T-cell (primary cell): ENCODE data around the gene PDS5B. TPM values are rescaled to one million over a fixed set of nuclear protein-coding genes. Genes with fewer than 3 reads are reported as not detected.
"Not testable (repeated sequence)": the region's sequence is repeated elsewhere in the genome, so short reads cannot be mapped to it uniquely, and the experiment has no call there.

Experiments used
- ATAC-seq, 4 experiments: fragments of 200-7000 bp in 3 of 4; fragments of 150-1000 bp in 1 of 4; cut with Tn5 transposase; replicated peaks in 1 of 4; 1 replicate in 3 of 4; 2 replicates in 1 of 4; pipeline ENCODE4 v1.10.0; 2021; ENCODE audit warnings: moderate library complexity in 3 of 4, mild to moderate bottlenecking in 2 of 4, moderate number of reproducible peaks in 1 of 4
- CTCF ChIA-PET, 2 donors: fragments of 300-600 bp; sonication (Branson Sonifier 250); formaldehyde crosslinking; loops; one replicate each; lab custom pipeline; 2022; ENCODE audit warnings: antibody characterized with exemption in 2 of 2; lab: Charles Lee
- POLR2A ChIA-PET, 2 donors: fragments of 300-600 bp; sonication (Branson Sonifier 250); formaldehyde crosslinking; loops; one replicate each; lab custom pipeline; 2022; ENCODE audit warnings: antibody characterized with exemption in 2 of 2; lab: Charles Lee
- DNase-seq, 35 experiments: peaks; one replicate each; pipeline versions ENCODE4 v3.0.0 to v3.0.0-alpha.2; 2013 to 2023
- H3K27ac ChIP-seq: one replicate; pipeline ENCODE4 v1.5.1; 2013; ENCODE audit warnings: low read length
- H3K27me3 ChIP-seq, 2 experiments: replicated peaks in 1 of 2; 1 replicate in 1 of 2; 2 replicates in 1 of 2; pipeline versions ENCODE4 v1.6.1 to v1.7.0; 2013; ENCODE audit warnings: low read length in 1 of 2, mixed read lengths in 1 of 2; ENCODE audit not compliant: control insufficient read depth in 2 of 2, insufficient read depth in 2 of 2; ENCODE audit errors: extremely low read depth in 1 of 2
- H3K36me3 ChIP-seq, 2 donors: 1 replicate in 1 of 2; 2 replicates in 1 of 2; pipeline versions ENCODE4 v1.6.1 to v1.7.0; 2013; ENCODE audit warnings: low read length in 1 of 2; ENCODE audit not compliant: control insufficient read depth in 2 of 2, insufficient read depth in 1 of 2; ENCODE audit errors: extremely low read depth in 1 of 2
- H3K4me1 ChIP-seq, 2 experiments: 1 replicate in 1 of 2; 2 replicates in 1 of 2; pipeline versions ENCODE4 v1.6.1 to v1.7.0; 2013; ENCODE audit warnings: low read length in 2 of 2, mixed read lengths in 1 of 2; ENCODE audit not compliant: insufficient read depth in 2 of 2, control insufficient read depth in 1 of 2; ENCODE audit errors: extremely low read depth in 1 of 2
- H3K4me3 ChIP-seq, 2 donors: 1 replicate in 1 of 2; 2 replicates in 1 of 2; pipeline versions ENCODE4 v1.5.1 to v1.7.0; 2013; ENCODE audit warnings: mild to moderate bottlenecking in 2 of 2, low read length in 1 of 2, moderate library complexity in 1 of 2; ENCODE audit not compliant: control insufficient read depth in 1 of 2; ENCODE audit errors: extremely low read depth in 1 of 2
- H3K9me3 ChIP-seq: 2 replicates; pipeline ENCODE4 v1.7.0; 2013
- H3K27ac Mint-ChIP-seq, 2 donors: one replicate each; pipeline ENCODE4 v1.8.0; 2020 to 2021; ENCODE audit warnings: mild to moderate bottlenecking in 2 of 2, mixed read lengths in 2 of 2
- H3K27me3 Mint-ChIP-seq, 2 donors: one replicate each; pipeline ENCODE4 v1.8.0; 2021 to 2022; ENCODE audit warnings: mixed read lengths in 2 of 2
- H3K36me3 Mint-ChIP-seq: one replicate; pipeline ENCODE4 v1.8.0; 2021; ENCODE audit warnings: mixed read lengths
- H3K4me1 Mint-ChIP-seq, 3 donors: one replicate each; pipeline ENCODE4 v1.8.0; 2020 to 2022; ENCODE audit warnings: mixed read lengths in 3 of 3, mild to moderate bottlenecking in 1 of 3
- H3K4me3 Mint-ChIP-seq, 3 donors: one replicate each; pipeline ENCODE4 v1.8.0; 2020 to 2022; ENCODE audit warnings: mild to moderate bottlenecking in 3 of 3, mixed read lengths in 3 of 3, moderate library complexity in 3 of 3
- H3K9me3 Mint-ChIP-seq, 3 donors: one replicate each; pipeline ENCODE4 v1.8.0; 2020 to 2022; ENCODE audit warnings: mixed read lengths in 3 of 3
- WGBS: methylation state at CpG from one replicate; pipeline ENCODE4 v1.1.5; 2013; ENCODE audit warnings: missing lambda C conversion rate; ENCODE audit not compliant: insufficient coverage; 5-methylcytosine and 5-hydroxymethylcytosine counted together
- total RNA-seq, 35 experiments: library from RNA in 6 of 35; stranded (reverse) in 6 of 35; fragments of 120-200 nt in 1 of 35; gene quantifications; one replicate each; pipeline versions ENCODE4 v1.2.1 to v1.2.4 and lab custom pipeline; 2013 to 2026

PDS5B gene
- total RNA-seq, 5 donors from 2014 or later (not counting 1 experiment from before 2014, with no cell fraction given): 45.4 to 48.5 (median 46.9) TPM

DNA sequence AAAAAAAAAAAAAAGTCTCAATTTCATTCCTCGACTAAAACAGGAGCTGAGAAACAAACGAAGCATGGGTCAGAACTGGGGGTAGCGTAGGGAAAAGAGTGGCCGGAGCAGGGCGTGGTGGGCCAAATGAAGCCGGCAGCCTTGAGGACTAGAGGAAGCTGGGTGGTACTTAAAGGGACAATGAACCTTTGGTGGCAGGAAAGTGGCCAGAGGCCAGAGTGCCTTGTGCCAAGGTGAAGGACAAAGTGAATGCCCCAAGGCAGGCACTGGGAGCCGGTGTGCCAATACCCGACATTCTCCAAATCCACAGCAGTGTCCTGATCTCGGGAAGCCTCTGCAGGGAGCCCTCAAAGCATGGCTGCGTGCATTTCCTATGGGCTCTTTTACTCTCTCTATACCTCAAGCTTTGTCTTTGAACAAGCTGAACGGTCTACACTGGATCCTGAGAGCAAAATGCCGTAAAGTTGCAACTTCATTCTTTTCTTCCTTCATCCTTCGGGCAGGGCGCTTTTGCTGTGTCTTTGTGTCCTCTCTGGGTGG is 235.0 kb downstream of the PDS5B start:
- ATAC-seq (no peak), DNase-seq (no peak)
- Histone ChIP-seq H3K4me1 (no peaks in the 10 kb centered on the region), H3K27ac (no peak overlapping the region), H3K4me3 (no peak overlapping the region), H3K36me3 (no peaks in the 10 kb centered on the region), H3K27me3 (no peaks in the 10 kb centered on the region), H3K9me3 (no peaks in the 10 kb centered on the region)
- no peaks in the 10 kb centered on the region for H3K9me3 Mint-ChIP-seq
- H3K27me3 Mint-ChIP-seq: no peaks in the 10 kb centered on the region
- no peak overlapping the region for H3K4me3 Mint-ChIP-seq
- no peaks in the 10 kb centered on the region for H3K36me3 Mint-ChIP-seq
- H3K27ac Mint-ChIP-seq: no peak overlapping the region
- no peaks in the 10 kb centered on the region for H3K4me1 Mint-ChIP-seq
- CTCF ChIA-PET: interaction anchor here in 1 of 2 donors (0.7 kb wide), 1 partner anchor 42 kb away, joined by 3 read pairs; no protein-coding TSS in a partner anchor
- POLR2A ChIA-PET: no interaction called here
- WGBS: 95% methylated on average over 9 of the region's 14 CpGs

DNA sequence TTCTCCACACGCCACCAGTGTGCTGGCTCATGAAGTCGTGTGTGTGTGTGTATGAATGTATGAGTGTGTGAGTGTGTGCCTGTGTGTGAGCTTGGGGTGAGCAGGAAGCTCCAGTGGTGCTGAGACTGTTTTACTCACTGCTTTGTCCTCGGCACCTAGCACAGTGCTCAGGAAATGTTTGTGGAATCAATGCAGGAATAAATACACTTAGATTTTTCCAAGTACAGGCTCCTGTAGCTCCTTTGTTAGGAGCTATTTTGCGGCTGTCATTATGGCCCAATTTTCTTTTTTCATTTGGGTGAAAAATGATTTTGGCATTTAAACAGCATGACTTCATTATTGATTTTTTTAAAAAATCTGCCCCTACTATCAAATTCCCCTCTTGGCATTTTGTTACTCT is 236.5 kb downstream of the PDS5B start:
- ATAC-seq: no peak
- no peak overlapping the region for H3K4me3 ChIP-seq
- ChIA-PET POLR2A (no interaction called here), CTCF (no interaction called here)
- no peak overlapping the region for H3K27ac ChIP-seq
- H3K27me3 ChIP-seq: no peaks in the 10 kb centered on the region
- no peak overlapping the region for H3K4me3 Mint-ChIP-seq
- no peaks in the 10 kb centered on the region for H3K9me3 ChIP-seq
- no peaks in the 10 kb centered on the region for H3K4me1 Mint-ChIP-seq
- H3K36me3 Mint-ChIP-seq: no peaks in the 10 kb centered on the region
- no peaks in the 10 kb centered on the region for H3K27me3 Mint-ChIP-seq
- DNase-seq: no peak
- H3K4me1 ChIP-seq: no peaks in the 10 kb centered on the region
- WGBS: 63% methylated on average over 2 of the region's 4 CpGs
- no peaks in the 10 kb centered on the region for H3K9me3 Mint-ChIP-seq
- H3K27ac Mint-ChIP-seq: no peak overlapping the region
- no peaks in the 10 kb centered on the region for H3K36me3 ChIP-seq

DNA sequence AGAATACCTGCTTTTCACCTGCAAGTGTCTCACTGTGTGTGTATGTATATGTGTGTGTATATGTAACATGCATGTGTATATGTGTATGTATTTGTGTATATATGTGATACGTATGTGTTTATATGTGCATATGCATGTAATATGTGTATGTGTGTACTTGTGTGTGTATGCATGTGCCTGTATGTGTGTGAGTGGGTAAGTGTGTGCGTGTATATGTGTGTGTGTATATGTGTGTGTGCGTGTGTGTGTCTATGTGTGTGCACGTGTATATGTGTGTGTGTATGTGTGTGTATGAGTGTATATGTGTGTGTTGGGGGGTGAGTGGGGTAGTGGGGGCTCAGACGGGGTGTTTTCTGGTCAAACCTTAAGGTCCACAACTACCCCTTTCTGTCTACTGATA is 237.3 kb downstream of the PDS5B start:
- DNase-seq (no peak), ATAC-seq (no peak)
- H3K27me3 ChIP-seq: no peaks in the 10 kb centered on the region
- no peaks in the 10 kb centered on the region for H3K4me1 Mint-ChIP-seq
- H3K4me3 ChIP-seq: no peak overlapping the region
- H3K9me3 ChIP-seq: no peaks in the 10 kb centered on the region
- H3K9me3 Mint-ChIP-seq: no peaks in the 10 kb centered on the region
- H3K36me3 Mint-ChIP-seq: no peaks in the 10 kb centered on the region
- CTCF ChIA-PET: no interaction called here
- no peaks in the 10 kb centered on the region for H3K36me3 ChIP-seq
- no peak overlapping the region for H3K27ac Mint-ChIP-seq
- H3K4me3 Mint-ChIP-seq: no peak overlapping the region
- POLR2A ChIA-PET: no interaction called here
- WGBS: 83% methylated on average over 2 of the region's 5 CpGs
- no peaks in the 10 kb centered on the region for H3K27me3 Mint-ChIP-seq
- H3K4me1 ChIP-seq: no peaks in the 10 kb centered on the region
- H3K27ac ChIP-seq: no peak overlapping the region

DNA sequence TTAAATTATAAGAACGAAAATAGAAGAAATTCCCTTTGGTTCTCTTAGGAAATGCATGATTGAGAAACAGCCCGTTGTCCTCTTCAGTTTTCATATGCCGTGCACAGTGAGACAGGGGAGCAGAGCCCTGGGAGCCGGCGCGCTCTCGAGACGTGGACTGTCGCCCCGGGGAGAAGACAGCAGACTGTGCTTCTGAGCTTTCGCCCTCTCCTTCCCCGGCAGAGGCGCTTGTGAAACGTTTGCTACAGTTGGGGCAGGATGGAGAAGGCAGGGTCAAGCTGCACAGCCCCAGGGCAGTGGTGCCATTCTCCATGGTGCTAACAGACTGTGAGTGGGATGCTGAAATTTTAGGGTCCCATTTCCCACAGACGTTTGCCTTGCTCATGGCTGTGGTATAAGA is 237.8 kb downstream of the PDS5B start:
- no peak overlapping the region for H3K4me3 Mint-ChIP-seq
- no peaks in the 10 kb centered on the region for H3K9me3 ChIP-seq
- ChIA-PET CTCF (no interaction called here), POLR2A (no interaction called here)
- no peaks in the 10 kb centered on the region for H3K27me3 ChIP-seq
- H3K9me3 Mint-ChIP-seq: no peaks in the 10 kb centered on the region
- DNase-seq (no peak), ATAC-seq (no peak)
- no peaks in the 10 kb centered on the region for H3K4me1 Mint-ChIP-seq
- H3K36me3 ChIP-seq: no peaks in the 10 kb centered on the region
- H3K4me1 ChIP-seq: no peaks in the 10 kb centered on the region
- H3K27me3 Mint-ChIP-seq: no peaks in the 10 kb centered on the region
- no peak overlapping the region for H3K4me3 ChIP-seq
- no peak overlapping the region for H3K27ac Mint-ChIP-seq
- WGBS: 89% methylated on average over 5 of the region's 15 CpGs
- no peak overlapping the region for H3K27ac ChIP-seq
- H3K36me3 Mint-ChIP-seq: no peaks in the 10 kb centered on the region

DNA sequence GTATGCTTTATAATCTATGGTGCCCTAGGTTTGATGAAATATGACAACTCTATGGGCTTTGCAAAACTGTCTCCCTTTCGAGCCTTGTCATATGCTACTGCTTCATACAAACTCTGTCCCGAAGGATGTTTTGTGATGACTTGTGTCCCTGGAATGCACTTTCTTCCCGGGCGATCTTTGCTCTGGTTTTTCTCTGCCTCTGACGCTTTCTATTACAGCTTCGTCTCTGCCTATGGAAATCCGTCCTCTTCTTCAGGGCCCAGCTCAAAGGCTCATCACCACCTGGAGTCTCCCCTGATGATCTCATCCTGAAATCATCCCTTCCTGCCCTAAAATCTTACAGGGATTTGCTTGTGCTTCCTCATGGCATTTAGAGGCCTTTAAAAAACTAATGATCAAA is 238.4 kb downstream of the PDS5B start:
- WGBS: 94% methylated on average over 7 of the region's 7 CpGs
- no peak overlapping the region for H3K27ac ChIP-seq
- Mint-ChIP-seq H3K27me3 (no peaks in the 10 kb centered on the region), H3K27ac (no peak overlapping the region), H3K36me3 (no peaks in the 10 kb centered on the region), H3K4me1 (no peaks in the 10 kb centered on the region), H3K4me3 (no peak overlapping the region), H3K9me3 (no peaks in the 10 kb centered on the region)
- CTCF ChIA-PET: no interaction called here
- H3K36me3 ChIP-seq: no peaks in the 10 kb centered on the region
- H3K9me3 ChIP-seq: no peaks in the 10 kb centered on the region
- peaks cover 0 to 1% of the 10 kb centered on the region in 2 experiments for H3K4me1 ChIP-seq
- DNase-seq (no peak), ATAC-seq (no peak)
- POLR2A ChIA-PET: no interaction called here
- H3K27me3 ChIP-seq: no peaks in the 10 kb centered on the region
- H3K4me3 ChIP-seq: no peak overlapping the region

DNA sequence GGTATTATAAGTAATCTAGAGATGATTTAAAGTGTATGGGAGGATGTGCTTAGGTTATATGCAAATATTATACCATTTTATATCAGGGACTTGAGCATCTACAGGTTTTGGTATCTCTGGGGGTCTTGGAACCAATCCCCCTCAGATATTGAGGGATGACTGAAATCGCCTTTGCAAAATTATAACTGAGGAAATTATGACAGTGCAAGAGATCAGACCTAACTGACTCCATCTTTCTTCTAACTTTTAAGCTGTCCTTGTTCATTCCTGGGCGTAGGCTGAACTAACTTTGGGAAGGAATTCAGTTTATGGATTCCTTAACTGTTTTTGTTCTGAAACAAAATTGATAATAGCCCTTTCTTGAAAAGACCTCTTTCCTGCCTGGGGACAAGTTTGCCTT is 239.2 kb downstream of the PDS5B start:
- no CpG with 5 or more reads among the region's 2 CpGs for WGBS
- ATAC-seq (no peak), DNase-seq (no peak)
- CTCF ChIA-PET: no interaction called here
- no peak overlapping the region for H3K27ac Mint-ChIP-seq
- Histone ChIP-seq H3K36me3 (no peaks in the 10 kb centered on the region), H3K4me3 (no peak overlapping the region), H3K27ac (no peak overlapping the region), H3K27me3 (no peaks in the 10 kb centered on the region), H3K4me1 (peaks cover 0 to 2% of the 10 kb centered on the region in 2 experiments), H3K9me3 (no peaks in the 10 kb centered on the region)
- no peaks in the 10 kb centered on the region for H3K27me3 Mint-ChIP-seq
- no peaks in the 10 kb centered on the region for H3K36me3 Mint-ChIP-seq
- no peaks in the 10 kb centered on the region for H3K9me3 Mint-ChIP-seq
- POLR2A ChIA-PET: interaction anchor here in 1 of 2 donors (0.6 kb wide), 1 partner anchor 413 kb away, joined by 4 read pairs; no protein-coding TSS in a partner anchor
- no peaks in the 10 kb centered on the region for H3K4me1 Mint-ChIP-seq
- no peak overlapping the region for H3K4me3 Mint-ChIP-seq

DNA sequence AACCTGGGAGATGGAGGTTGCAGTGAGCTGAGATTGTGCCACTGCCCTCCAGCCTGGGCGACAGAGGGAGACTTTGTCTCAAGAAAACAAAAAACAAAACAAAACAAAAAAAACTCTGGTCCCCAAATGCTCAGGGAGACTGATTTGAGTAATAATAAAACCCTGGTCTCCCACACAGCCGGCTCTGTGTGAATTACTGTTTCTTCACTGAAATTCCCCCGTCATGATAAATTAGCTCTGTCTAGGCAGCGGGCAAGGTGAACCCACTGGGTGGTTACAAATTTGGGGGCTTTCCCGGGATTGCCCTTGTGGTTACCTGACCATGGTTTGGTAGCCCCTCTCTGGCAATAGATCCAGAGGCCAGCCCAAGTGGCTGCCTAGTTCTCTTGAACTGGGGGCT is 240.1 kb downstream of the PDS5B start:
- H3K9me3 ChIP-seq, H3K27me3 Mint-ChIP-seq, H3K4me3 Mint-ChIP-seq, H3K9me3 Mint-ChIP-seq, H3K4me1 Mint-ChIP-seq, H3K4me3 ChIP-seq, H3K27me3 ChIP-seq, DNase-seq, H3K4me1 ChIP-seq, ATAC-seq, H3K36me3 ChIP-seq, H3K27ac Mint-ChIP-seq, H3K27ac ChIP-seq, POLR2A ChIA-PET, H3K36me3 Mint-ChIP-seq: not testable (repeated sequence)
- 46% methylated on average over 4 of the region's 5 CpGs for WGBS
- CTCF ChIA-PET: interaction anchor here in 1 of 2 donors (0.5 kb wide), 1 partner anchor 363 kb away, joined by 3 read pairs; no protein-coding TSS in a partner anchor
